ENCODE data around the gene REX1BD. TPM values are rescaled to one million over a fixed set of nuclear protein-coding genes. Genes with fewer than 3 reads are reported as not detected.

Gene REX1BD
- total and polyA plus RNA-seq, 2 of the 8 experiments (the other 6 are each of a cell fraction or from before 2014, with no cell fraction given) = 56.8 to 62.7 TPM

DNA sequence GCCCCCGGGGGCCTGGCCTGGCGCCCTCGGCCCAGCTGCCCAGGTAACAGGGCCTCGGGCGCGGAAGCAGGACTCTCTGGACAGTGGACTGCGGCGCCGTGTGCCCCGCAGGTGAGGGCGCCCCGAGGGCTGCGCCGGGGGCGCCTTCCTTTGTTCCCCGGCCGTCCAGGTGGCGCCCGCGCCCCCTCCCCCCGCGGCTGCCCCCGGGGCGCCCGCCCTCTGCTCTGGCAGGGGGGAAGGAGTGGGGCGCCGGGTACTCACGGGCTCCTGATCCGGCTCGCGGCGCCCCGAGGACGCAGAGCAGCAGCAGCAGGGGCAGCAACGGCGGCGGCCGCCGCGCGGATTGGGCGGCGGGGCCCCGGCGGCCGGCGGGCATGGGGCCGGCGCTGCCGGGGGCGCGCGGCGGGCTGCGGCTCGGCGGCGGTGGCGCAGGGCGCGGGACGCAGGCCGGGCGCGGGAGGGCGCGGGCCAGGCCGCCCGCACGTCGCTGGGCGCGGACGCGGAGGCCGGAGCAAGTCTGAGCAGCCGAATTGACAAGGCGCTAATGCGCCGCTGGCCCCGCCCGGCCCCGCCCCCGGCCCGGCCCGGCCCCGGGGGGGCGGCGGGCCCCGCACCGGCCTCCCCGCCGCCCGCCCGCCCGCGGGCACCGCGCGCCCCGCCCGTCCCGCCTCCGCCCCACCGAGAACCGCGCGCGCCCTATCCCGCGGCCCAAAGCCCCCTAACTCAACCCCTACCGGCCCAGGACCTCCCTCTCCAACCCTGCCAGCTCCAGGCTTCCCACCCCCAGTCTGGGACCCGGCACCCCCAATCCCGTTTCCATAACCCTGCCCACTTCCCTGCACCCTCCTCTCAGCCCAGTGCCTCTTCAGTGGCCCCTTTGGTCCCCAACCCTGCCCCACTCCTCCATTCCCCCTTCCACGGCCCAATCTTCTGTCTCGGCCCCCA lies 18.0 kb downstream of the REX1BD start, which contains the start of gene CRLF1:
Gene CRLF1 (minus strand): TSS at position 519 of the 945 bp plus-strand sequence. CDS start 143 bp downstream, at position 376.
- peak; percentile 20 for TF ChIP-seq RNF2 (IDR thresholded peaks at IDR 0.05; ENCODE audit: borderline replicate concordance, low read depth, low read length, missing control alignments, poor library complexity, severe bottlenecking)
- TF ChIP-seq SUZ12 (IDR thresholded peaks at IDR 0.05; ENCODE audit: low read length) = peak; percentile 62; the same call in 1 of the 2 replicates
- no peak for TF ChIP-seq SP2 (IDR thresholded peaks at IDR 0.05; ENCODE audit: low read length)
- TF ChIP-seq TEAD4 (IDR thresholded peaks at IDR 0.05; ENCODE audit: low read depth, low read length) = no peak
- peak within 1 kb of the TSS in 3 of 4 experiments; percentile 11 to 53 (median 17); a peak in 7 of 8 replicates for H3K4me3 ChIP-seq (ENCODE audit: extremely low read depth in 1 of 4, insufficient read depth in 2 of 4, low read depth in 3 of 4, low read length in 4 of 4)
- H3K4me1 ChIP-seq (replicated peaks in 1 of 4; ENCODE audit: control insufficient read depth in 3 of 4, insufficient read depth in 4 of 4, low read length in 3 of 4) = peaks cover 32 to 48% (median 40%) of the 10 kb centered on the region in 4 experiments
- 6% methylated on average over 16 of the region's 116 CpGs; no CpG with 5 or more reads in 1 of the 2 experiments for WGBS, 2 experiments (ENCODE audit: extremely low coverage in 1 of 2, insufficient coverage in 1 of 2, insufficient read length in 1 of 2, insufficient replicate concordance in 2 of 2, low coverage in 1 of 2, low lambda C conversion rate in 2 of 2, missing lambda C conversion rate in 1 of 2)
- H3K79me2 ChIP-seq (ENCODE audit: control insufficient read depth in 1 of 2, insufficient read depth in 2 of 2, low read length in 2 of 2) = no peaks in the 10 kb centered on the region
- no peak within 1 kb of the TSS for H3K4ac ChIP-seq (replicated peaks; ENCODE audit: insufficient read length, low read depth, low read length)
- no peak within 1 kb of the TSS for H2AFZ ChIP-seq (ENCODE audit: low read length)
- H3K18ac ChIP-seq (ENCODE audit: extremely low read depth, low read length) = peak within 1 kb of the TSS; percentile 48
- no peak within 1 kb of the TSS for H3K27ac ChIP-seq (ENCODE audit: low read depth, low read length)
- H4K20me1 ChIP-seq (replicated peaks in 1 of 2; ENCODE audit: control insufficient read depth in 1 of 2, insufficient read depth in 2 of 2, low read length in 2 of 2) = peaks cover 0 to 12% of the 10 kb centered on the region in 2 experiments
- no peak within 1 kb of the TSS for H3K56ac ChIP-seq (replicated peaks; ENCODE audit: insufficient read length, low read depth, low read length)
- H3K9me3 ChIP-seq (ENCODE audit: insufficient read depth in 2 of 2, low read depth in 1 of 2, low read length in 1 of 2) = no peaks in the 10 kb centered on the region
- peak within 1 kb of the TSS; percentile 64 to 65 for H3K4me2 ChIP-seq (ENCODE audit: insufficient read depth in 1 of 2, low read depth in 2 of 2, low read length in 2 of 2)
- no peak within 1 kb of the TSS for H3K14ac ChIP-seq (ENCODE audit: insufficient read length)
- H3K27me3 ChIP-seq (replicated peaks in 1 of 4; ENCODE audit: control insufficient read depth in 3 of 4, extremely low read depth in 1 of 4, insufficient read depth in 3 of 4, low read length in 3 of 4) = peaks cover 74 to 95% (median 95%) of the 10 kb centered on the region in 4 experiments
- H3K23ac ChIP-seq (ENCODE audit: insufficient read length) = no peak within 1 kb of the TSS
- H4K8ac ChIP-seq (ENCODE audit: extremely low read depth, insufficient read depth, low read length) = peak within 1 kb of the TSS; percentile 35
- H3K23me2 ChIP-seq (ENCODE audit: low read depth, low read length) = peaks cover 16% of the 10 kb centered on the region; the same call in 1 of the 2 replicates
- H4K5ac ChIP-seq (ENCODE audit: insufficient read length, low read depth, low read length) = no peak within 1 kb of the TSS
- no peak within 1 kb of the TSS for H3K9ac ChIP-seq (replicated peaks in 1 of 4; ENCODE audit: extremely low read depth in 1 of 4, low read depth in 3 of 4, low read length in 3 of 4)
- H2BK120ac ChIP-seq (replicated peaks; ENCODE audit: low read depth, low read length) = no peak within 1 kb of the TSS
- POLR2A ChIA-PET (ENCODE audit: partially characterized antibody) = interaction anchor here (0.7 to 1.4 kb wide), 3 partner anchors 17 to 29 kb away, joined by 3 to 4 read pairs (median 3); partner anchors contain the start of gene REX1BD
- H3K36me3 ChIP-seq (ENCODE audit: control insufficient read depth in 2 of 4, insufficient read depth in 4 of 4, low read length in 3 of 4) = peaks cover 0 to 14% (median 0%) of the 10 kb centered on the region in 4 experiments; a peak in 1 of 8 replicates
- no peaks in the 10 kb centered on the region for H3K79me1 ChIP-seq (ENCODE audit: low read depth, low read length)
- H2BK20ac ChIP-seq (ENCODE audit: low read length) = no peak within 1 kb of the TSS; the same call in 1 of the 2 replicates
- H2AK5ac ChIP-seq (ENCODE audit: low read depth, low read length) = 0 out of 2 replicates have a peak within 1 kb of the TSS, but pooled peaks have one; percentile 60
- no peak within 1 kb of the TSS for H2BK5ac ChIP-seq (ENCODE audit: low read depth, low read length)
- H2BK12ac ChIP-seq (ENCODE audit: low read depth, low read length) = peak within 1 kb of the TSS; percentile 96; the same call in 1 of the 2 replicates
- FAIRE-seq (no peak), DNase-seq (ENCODE audit: low read depth in 1 of 2, low spot score in 2 of 2) (no peak)
- CTCF ChIA-PET (ENCODE audit: partially characterized antibody) = interaction anchor here (0.7 to 1.1 kb wide), 2 partner anchors 17 to 18 kb away, joined by 3 read pairs; no protein-coding TSS in a partner anchor
- H4K91ac ChIP-seq (replicated peaks; ENCODE audit: insufficient read length, low read length) = no peak within 1 kb of the TSS
- peak within 1 kb of the TSS; percentile 97; the same call in 1 of the 2 replicates for H2BK15ac ChIP-seq (ENCODE audit: low read length)
